Natural killer cell (primary cell): Measurements from ENCODE around the gene PTCRA. TPM values are rescaled to one million over a fixed set of nuclear protein-coding genes. Genes with fewer than 3 reads are reported as not detected.

Source experiments
- ATAC-seq, 3 donors: fragments of 150-1000 bp in 2 of 3; fragments of 200-7000 bp in 1 of 3; cut with Tn5 transposase; 1 replicate in 1 of 3; 2 replicates in 2 of 3; pipeline ENCODE4 v1.10.0; 2021; ENCODE audit warnings: mild to moderate bottlenecking in 2 of 3, moderate library complexity in 2 of 3
- DNase-seq, 2 donors: peaks; one replicate each; pipeline versions ENCODE4 v3.0.0 to v3.0.0-alpha.2; 2013 to 2021; ENCODE audit warnings: mixed read lengths in 1 of 2
- H3K27ac ChIP-seq: one replicate; pipeline ENCODE4 v1.5.1; 2013; ENCODE audit warnings: mild to moderate bottlenecking, low read length
- H3K27me3 ChIP-seq: one replicate; pipeline ENCODE4 v1.6.1; 2013; ENCODE audit warnings: low read length; ENCODE audit not compliant: control insufficient read depth, insufficient read depth
- H3K36me3 ChIP-seq: one replicate; pipeline ENCODE4 v1.6.1; 2013; ENCODE audit warnings: low read length; ENCODE audit not compliant: control insufficient read depth, insufficient read depth
- H3K4me1 ChIP-seq: one replicate; pipeline ENCODE4 v1.6.1; 2013; ENCODE audit warnings: low read length; ENCODE audit not compliant: control insufficient read depth, insufficient read depth
- H3K4me3 ChIP-seq: one replicate; pipeline ENCODE4 v1.5.1; 2013; ENCODE audit warnings: low read length
- H3K9me3 ChIP-seq: one replicate; pipeline ENCODE4 v1.6.1; 2013; ENCODE audit warnings: low read length; ENCODE audit not compliant: control insufficient read depth, insufficient read depth
- H3K27ac Mint-ChIP-seq, 2 donors: one replicate each; pipeline ENCODE4 v1.8.0; 2022; ENCODE audit warnings: mild to moderate bottlenecking in 2 of 2, mixed read lengths in 2 of 2, moderate library complexity in 1 of 2
- H3K27me3 Mint-ChIP-seq, 2 donors: one replicate each; pipeline ENCODE4 v1.8.0; 2022; ENCODE audit warnings: low read depth in 2 of 2, mixed read lengths in 2 of 2
- H3K36me3 Mint-ChIP-seq: one replicate; pipeline ENCODE4 v1.8.0; 2022; ENCODE audit warnings: mixed read lengths
- H3K4me1 Mint-ChIP-seq, 2 donors: one replicate each; pipeline ENCODE4 v1.8.0; 2022; ENCODE audit warnings: mixed read lengths in 2 of 2
- H3K4me3 Mint-ChIP-seq: one replicate; pipeline ENCODE4 v1.8.0; 2022; ENCODE audit warnings: mild to moderate bottlenecking, moderate library complexity, mixed read lengths
- H3K9me3 Mint-ChIP-seq, 2 donors: one replicate each; pipeline ENCODE4 v1.8.0; 2022; ENCODE audit warnings: mixed read lengths in 2 of 2
- CTCF ChIP-seq: fragments of 200-600 bp; IDR thresholded peaks from one replicate; pipeline ENCODE4 v1.8.0; 2022; ENCODE audit warnings: antibody characterized with exemption
- WGBS: methylation state at CpG from one replicate; pipeline ENCODE4 v1.1.7; 2013; ENCODE audit warnings: missing lambda C conversion rate; ENCODE audit not compliant: insufficient coverage; 5-methylcytosine and 5-hydroxymethylcytosine counted together
- intact Hi-C: fragments of 100-400 bp; cut with micrococcal nuclease; formaldehyde crosslinking; loops from one replicate; pipeline ENCODE4 v1.14.2; 2022
- total RNA-seq, 4 donors: library from RNA; stranded (reverse); fragments of 120-200 nt in 1 of 4; gene quantifications; one replicate each; pipeline versions ENCODE4 v1.2.3 to v1.2.4, GENCODE V29; 2013 to 2022

Gene PTCRA
- total RNA-seq, 3 donors from 2014 or later (not counting 1 experiment from before 2014, with no cell fraction given), result 3.7 to 4.7 TPM; not detected in 1

GRCh38 chr6:42936398-42936797, 20.5 kb downstream of the PTCRA start:
- Mint-ChIP-seq H3K27me3 (no peaks in the 10 kb centered on the region), H3K27ac (peak overlapping the region in 1 of 2 donors; percentile 10), H3K4me1 (peaks cover 23 to 37% of the 10 kb centered on the region in 2 donors), H3K4me3 (no peak overlapping the region), H3K36me3 (peaks cover 7% of the 10 kb centered on the region), H3K9me3 (no peaks in the 10 kb centered on the region)
- no peak for ATAC-seq
- Histone ChIP-seq H3K4me3 (no peak overlapping the region), H3K4me1 (peaks cover 27% of the 10 kb centered on the region), H3K27me3 (no peaks in the 10 kb centered on the region), H3K27ac (no peak overlapping the region), H3K36me3 (peaks cover 69% of the 10 kb centered on the region), H3K9me3 (no peaks in the 10 kb centered on the region)
- DNase-seq, result no peak
- intact Hi-C loops, result no loop called here
- TF ChIP-seq CTCF, result no peak
- WGBS, result 97% methylated on average over 11 of the region's 11 CpGs

GRCh38 chr6:42937548-42938427, 21.9 kb downstream of the PTCRA start:
- WGBS, result 93% methylated on average over 13 of the region's 13 CpGs
- no peaks in the 10 kb centered on the region for H3K27me3 Mint-ChIP-seq
- H3K36me3 Mint-ChIP-seq, result peaks cover 7% of the 10 kb centered on the region
- intact Hi-C loops, result no loop called here
- Histone ChIP-seq H3K27ac (no peak overlapping the region), H3K4me3 (no peak overlapping the region), H3K9me3 (no peaks in the 10 kb centered on the region), H3K4me1 (peaks cover 13% of the 10 kb centered on the region), H3K27me3 (no peaks in the 10 kb centered on the region), H3K36me3 (peaks cover 69% of the 10 kb centered on the region)
- H3K4me1 Mint-ChIP-seq, result peaks cover 11 to 25% of the 10 kb centered on the region in 2 donors
- DNase-seq (no peak), ATAC-seq (no peak)
- TF ChIP-seq CTCF, result no peak
- no peak overlapping the region for H3K4me3 Mint-ChIP-seq
- H3K27ac Mint-ChIP-seq, result peak overlapping the region in 1 of 2 donors; percentile 72
- no peaks in the 10 kb centered on the region for H3K9me3 Mint-ChIP-seq

GRCh38 chr6:42938428-42938796, 22.6 kb downstream of the PTCRA start:
- no peaks in the 10 kb centered on the region for H3K27me3 Mint-ChIP-seq
- DNase-seq, result no peak
- peak overlapping the region in 1 of 2 donors; percentile 72 for H3K27ac Mint-ChIP-seq
- H3K36me3 Mint-ChIP-seq, result peaks cover 7% of the 10 kb centered on the region
- H3K4me3 Mint-ChIP-seq, result no peak overlapping the region
- Histone ChIP-seq H3K4me3 (no peak overlapping the region), H3K27me3 (no peaks in the 10 kb centered on the region), H3K27ac (no peak overlapping the region), H3K9me3 (no peaks in the 10 kb centered on the region), H3K4me1 (peaks cover 8% of the 10 kb centered on the region), H3K36me3 (peaks cover 67% of the 10 kb centered on the region)
- no peaks in the 10 kb centered on the region for H3K9me3 Mint-ChIP-seq
- TF ChIP-seq CTCF, result no peak
- WGBS, result 92% methylated on average over 5 of the region's 5 CpGs
- peaks cover 5 to 19% of the 10 kb centered on the region in 2 donors for H3K4me1 Mint-ChIP-seq
- intact Hi-C loops, result no loop called here
- no peak for ATAC-seq
